K562 (cell line): ENCODE measurements around the gene RIT2. TPM values are rescaled to one million over a fixed set of nuclear protein-coding genes. Genes with fewer than 3 reads are reported as not detected.

Experiments used
- ATAC-seq: fragments of 200-7000 bp; cut with Tn5 transposase; 3 replicates; pipeline ENCODE4 v1.9.1; 2020; ENCODE audit warnings: moderate library complexity
- BruUV-seq: library from RNA; stranded (reverse); fragments of 400-500 nt; replicated peaks from 2 replicates; lab custom pipeline; 2021; lab: Mats Ljungman, UMichigan
- CTCF ChIA-PET: fragments of 300-600 bp; formaldehyde crosslinking; extraction: SDS; loops from one replicate; lab custom pipeline; 2021; ENCODE audit warnings: low intra/inter-chr PET ratio; lab: Yijun Ruan, JAX
- POLR2A ChIA-PET: fragments of 300-600, 350-650 bp; sonication (Branson Sonifier 250); formaldehyde crosslinking; extraction: SDS; loops from one replicate; lab custom pipeline; 2021; ENCODE audit warnings: antibody characterized with exemption, inconsistent platforms; lab: Yijun Ruan, JAX
- DNase-seq, 4 experiments: peaks; one replicate each; pipeline versions ENCODE4 v3.0.0 to v3.0.0-alpha.2; 2011 to 2018; ENCODE audit warnings: low spot score in 3 of 4, mixed read lengths in 3 of 4; ENCODE audit errors: extremely low read depth in 1 of 4
- FAIRE-seq: peaks from 2 replicates; lab custom pipeline; 2011; peaks lifted over from hg19 to GRCh38; lab: Jason Lieb, UNC
- H2AFZ ChIP-seq: 2 replicates; pipeline ENCODE4 v1.6.0; 2011; ENCODE audit warnings: low read depth, low read length, control low read depth, inconsistent platforms
- H3K27ac ChIP-seq: fragments of 200-600 bp; 3 replicates; pipeline ENCODE4 v1.8.0; 2011; ENCODE audit warnings: low read depth, mild to moderate bottlenecking, control low read depth, inconsistent platforms, low read length, moderate library complexity, mixed read lengths; ENCODE audit errors: extremely low read depth
- H3K27me3 ChIP-seq, 2 experiments: fragments of 300-600 bp in 1 of 2; 2 replicates in 1 of 2; 3 replicates in 1 of 2; pipeline versions ENCODE4 v1.6.0 to v1.8.0; 2011; ENCODE audit warnings: inconsistent platforms in 2 of 2, low read length in 2 of 2, mild to moderate bottlenecking in 1 of 2, mixed read lengths in 1 of 2, moderate library complexity in 1 of 2; ENCODE audit not compliant: control insufficient read depth in 2 of 2, insufficient read depth in 2 of 2
- H3K36me3 ChIP-seq: fragments of 300-600 bp; 3 replicates; pipeline ENCODE4 v1.8.0; 2011; ENCODE audit warnings: mild to moderate bottlenecking, low read length, inconsistent platforms; ENCODE audit not compliant: control insufficient read depth, insufficient read depth
- H3K4me1 ChIP-seq, 2 experiments: fragments of 200-600 bp in 1 of 2; replicated peaks in 1 of 2; 2 replicates in 1 of 2; 3 replicates in 1 of 2; pipeline versions ENCODE4 v1.5.1 to v1.8.0; 2011; ENCODE audit warnings: inconsistent platforms in 2 of 2, low read length in 2 of 2, mild to moderate bottlenecking in 1 of 2, mixed read lengths in 1 of 2, moderate library complexity in 1 of 2; ENCODE audit not compliant: control insufficient read depth in 2 of 2, insufficient read depth in 2 of 2
- H3K4me2 ChIP-seq: 2 replicates; pipeline ENCODE4 v1.6.1; 2011; ENCODE audit warnings: low read length, control low read depth, inconsistent platforms, mixed read lengths; ENCODE audit not compliant: insufficient read depth
- H3K4me3 ChIP-seq: fragments of 200-600 bp; sonication (generic), shearing (Covaris generic); 2 replicates; pipeline ENCODE4 v1.5.1; 2016; ENCODE audit warnings: control low read depth, inconsistent platforms
- H3K79me2 ChIP-seq: fragments of 200-600 bp; 3 replicates; pipeline ENCODE4 v1.8.0; 2011; ENCODE audit warnings: low read length, inconsistent platforms; ENCODE audit not compliant: control insufficient read depth, insufficient read depth
- H3K9ac ChIP-seq, 2 experiments: 2 replicates each; pipeline versions ENCODE4 v1.6.0 to v1.6.1; 2011; ENCODE audit warnings: low read depth in 2 of 2, low read length in 2 of 2, control low read depth in 1 of 2, inconsistent platforms in 1 of 2, mild to moderate bottlenecking in 1 of 2, mixed read lengths in 1 of 2; ENCODE audit not compliant: insufficient read depth in 1 of 2
- H3K9me1 ChIP-seq: one replicate; pipeline ENCODE4 v1.6.0; 2011; ENCODE audit warnings: inconsistent platforms, mild to moderate bottlenecking, low read length, moderate library complexity; ENCODE audit not compliant: control insufficient read depth, insufficient read depth
- H3K9me3 ChIP-seq: replicated peaks from 2 replicates; pipeline ENCODE4 v1.5.1; 2011; ENCODE audit warnings: low read depth, low read length, inconsistent platforms; ENCODE audit not compliant: control insufficient read depth, insufficient read depth
- H4K20me1 ChIP-seq: replicated peaks from 2 replicates; pipeline ENCODE4 v1.6.1; 2011; ENCODE audit warnings: low read length, inconsistent platforms, mixed read lengths; ENCODE audit not compliant: control insufficient read depth, insufficient read depth
- ARID3B ChIP-seq: fragments of 250-450 bp; sonication (Bioruptor Pico); IDR thresholded peaks from 2 replicates; pipeline ENCODE4 v1.4.0; 2020; ENCODE audit warnings: borderline replicate concordance
- ATF3 ChIP-seq, 2 experiments: fragments of 450-650 bp in 1 of 2; sonication (generic) in 1 of 2; formaldehyde crosslinking in 1 of 2; IDR thresholded peaks in 1 of 2; conservative IDR thresholded peaks in 1 of 2; 2 replicates each; pipeline versions ENCODE4 v1.6.1 to v1.8.1; 2016 to 2023; ENCODE audit warnings: mild to moderate bottlenecking in 2 of 2, moderate library complexity in 2 of 2, inconsistent platforms in 1 of 2, missing genetic modification reagents in 1 of 2
- CEBPG ChIP-seq, 3 experiments: fragments of 200-800 bp in 1 of 3; sonication (Bioruptor generic) in 1 of 3; sonication (generic) in 1 of 3; formaldehyde crosslinking in 1 of 3; IDR thresholded peaks in 2 of 3; conservative IDR thresholded peaks in 1 of 3; 2 replicates each; pipeline versions ENCODE4 v1.6.1 to v1.8.0; 2016 to 2022; ENCODE audit warnings: missing compliant biosample characterization in 2 of 3, missing genetic modification characterization in 2 of 3, mild to moderate bottlenecking in 1 of 3, missing genetic modification reagents in 1 of 3
- CHD2 ChIP-seq: IDR thresholded peaks from 2 replicates; pipeline ENCODE4 v1.6.1; 2011; ENCODE audit warnings: low read depth, low read length
- FOXJ3 ChIP-seq: sonication (generic); formaldehyde crosslinking; IDR thresholded peaks from 2 replicates; pipeline ENCODE4 v1.4.0; 2020; ENCODE audit warnings: mild to moderate bottlenecking, missing genetic modification reagents
- IRF2 ChIP-seq: sonication (generic); formaldehyde crosslinking; IDR thresholded peaks from 2 replicates; pipeline ENCODE4 v1.8.1; 2022; ENCODE audit warnings: mild to moderate bottlenecking, missing genetic modification reagents
- KAT2B ChIP-seq: IDR thresholded peaks from one replicate; pipeline ENCODE4 v1.6.1; 2012; ENCODE audit warnings: low read depth, mild to moderate bottlenecking, control low read depth, inconsistent platforms, low read length, moderate library complexity
- MEIS2 ChIP-seq: fragments of 450-650 bp; IDR thresholded peaks from 2 replicates; pipeline ENCODE4 v1.6.1; 2014; ENCODE audit warnings: mild to moderate bottlenecking; ENCODE audit not compliant: partially characterized antibody
- PHF20 ChIP-seq: fragments of 450-650 bp; IDR thresholded peaks from 2 replicates; pipeline ENCODE4 v1.6.1; 2018; ENCODE audit not compliant: partially characterized antibody
- SOX6 ChIP-seq: fragments of 450-650 bp; IDR thresholded peaks from 2 replicates; pipeline ENCODE4 v1.6.1; 2014; ENCODE audit warnings: mild to moderate bottlenecking
- TCF7L2 ChIP-seq: fragments of 150-350 bp; IDR thresholded peaks from 2 replicates; pipeline ENCODE4 v1.6.1; 2016; ENCODE audit warnings: low read depth, mild to moderate bottlenecking, low read length, moderate library complexity
- ZNF280B ChIP-seq: fragments of 250-450 bp; sonication (Bioruptor Pico); IDR thresholded peaks from 2 replicates; pipeline ENCODE4 v1.5.1; 2021; ENCODE audit warnings: mild to moderate bottlenecking
- ZNF449 ChIP-seq: fragments of 250-450 bp; sonication (Bioruptor Pico); IDR thresholded peaks from 2 replicates; pipeline ENCODE4 v1.8.0; 2022; ENCODE audit warnings: moderate library complexity, mild to moderate bottlenecking, inconsistent platforms
- ZNF79 ChIP-seq: fragments of 250-450 bp; sonication (Bioruptor Pico); IDR thresholded peaks from 2 replicates; pipeline ENCODE4 v1.4.0; 2020; ENCODE audit warnings: low read depth, mild to moderate bottlenecking, moderate library complexity
- WGBS: fragments of 100-300 bp; shearing (Covaris generic); methylation state at CpG from one replicate; pipeline ENCODE4 v1.1.6; 2016; ENCODE audit warnings: low coverage, mixed read lengths; ENCODE audit not compliant: insufficient coverage; ENCODE audit errors: missing lambda C conversion rate; 5-methylcytosine and 5-hydroxymethylcytosine counted together
- in situ Hi-C: fragments of 300-500 bp; cut with MboI; formaldehyde crosslinking; loops from 4 replicates; pipeline ENCODE4 v1.15.0; 2018; ENCODE audit warnings: inconsistent platforms, mixed read lengths
- intact Hi-C: fragments of 100-400 bp; cut with micrococcal nuclease; formaldehyde crosslinking; loops from 2 replicates; pipeline ENCODE4 v1.14.2; 2022
- polyA plus RNA-seq, 8 experiments: library from polyadenylated mRNA; depleted of rRNA in 4 of 8; stranded (reverse) in 5 of 8; unstranded in 3 of 8; fragments of >200 nt; fragmentation: Nextera tagmentation in 2 of 8; fragmentation: Illumina TruSeq in 1 of 8; extraction: Ambion mirVana in 2 of 8; extraction: Trizol in 1 of 8; gene quantifications; 2 replicates each; pipeline versions ENCODE4 v1.2.1 to v1.2.3, GENCODE V29; 2011 to 2014; ENCODE audit warnings: inconsistent platforms in 1 of 8, missing spikeins in 1 of 8
- total RNA-seq, 7 experiments: library from RNA; depleted of rRNA in 6 of 7; stranded (reverse); fragments of >200 nt in 6 of 7; fragmentation: Illumina TruSeq in 2 of 7; extraction: Trizol in 2 of 7; gene quantifications; 2 replicates each; pipeline versions ENCODE4 v1.2.1 to v1.2.3, GENCODE V29; 2011 to 2021; ENCODE audit warnings: low replicate concordance in 1 of 7

RIT2 gene
- total and polyA plus RNA-seq, 9 of the 15 experiments (the other 6 are each of a cell fraction or from before 2014, with no cell fraction given) = not detected

GRCh38 chr18:42712065-42712464 lies 403.4 kb downstream of the RIT2 start (continued):
- TF ChIP-seq ZNF79 (CRISPR knock-in tag) = no peak
- no peak for TF ChIP-seq IRF2 (CRISPR knock-in tag)
- TF ChIP-seq CHD2 = no peak
- no peak for TF ChIP-seq MEIS2
- TF ChIP-seq SOX6 = no peak
- TF ChIP-seq PHF20 = no peak

- no peak overlapping the region for H2AFZ ChIP-seq
- ATAC-seq (no peak), DNase-seq (no peak), FAIRE-seq (no peak)
- no peaks in the 10 kb centered on the region for H3K9me1 ChIP-seq
- H3K4me2 ChIP-seq = no peak overlapping the region
- no peak overlapping the region for H3K9ac ChIP-seq
- H3K9me3 ChIP-seq = no peaks in the 10 kb centered on the region
- no peaks in the 10 kb centered on the region for H3K4me1 ChIP-seq
- H3K36me3 ChIP-seq = no peaks in the 10 kb centered on the region
- WGBS = 0% methylated on average over 1 of the region's 1 CpG
- BruUV-seq = no TSS peak
- ChIA-PET CTCF (no interaction called here), POLR2A (no interaction called here)
- in situ Hi-C loops (no loop called here), intact Hi-C loops (no loop called here)
- H3K27ac ChIP-seq = no peak overlapping the region
- no peaks in the 10 kb centered on the region for H3K27me3 ChIP-seq
- no peaks in the 10 kb centered on the region for H3K79me2 ChIP-seq
- H3K4me3 ChIP-seq = no peak overlapping the region
- H4K20me1 ChIP-seq = no peaks in the 10 kb centered on the region
- TF ChIP-seq FOXJ3 (CRISPR knock-in tag) = no peak
- TF ChIP-seq ATF3 (IDR thresholded peaks at IDR 0.05) = no peak
- TF ChIP-seq ATF3 (CRISPR knock-in tag; conservative IDR thresholded peaks at IDR 0.05) = no peak
- no peak for TF ChIP-seq ZNF449 (CRISPR knock-in tag)
- TF ChIP-seq CEBPG (CRISPR knock-in tag; IDR thresholded peaks at IDR 0.05) = no peak
- no peak for TF ChIP-seq CEBPG (tag; conservative IDR thresholded peaks at IDR 0.05 in 1 of 2, IDR thresholded peaks at IDR 0.05 in 1 of 2)
- TF ChIP-seq ZNF280B (CRISPR knock-in tag) = no peak
- no peak for TF ChIP-seq TCF7L2
- TF ChIP-seq ARID3B (CRISPR knock-in tag) = no peak
- no peak for TF ChIP-seq KAT2B
These were observed 408.4 kb downstream of the RIT2 start for GRCh38 chr18:42707080-42707479.
